ENCODE measurements around the gene GLCE. TPM values are rescaled to one million over a fixed set of nuclear protein-coding genes. Genes with fewer than 3 reads are reported as not detected.

The GLCE gene
- total RNA-seq, 3 donors from 2014 or later (not counting 1 experiment from before 2014, with no cell fraction given), result 2.0 to 4.5 (median 3.4) TPM

DNA sequence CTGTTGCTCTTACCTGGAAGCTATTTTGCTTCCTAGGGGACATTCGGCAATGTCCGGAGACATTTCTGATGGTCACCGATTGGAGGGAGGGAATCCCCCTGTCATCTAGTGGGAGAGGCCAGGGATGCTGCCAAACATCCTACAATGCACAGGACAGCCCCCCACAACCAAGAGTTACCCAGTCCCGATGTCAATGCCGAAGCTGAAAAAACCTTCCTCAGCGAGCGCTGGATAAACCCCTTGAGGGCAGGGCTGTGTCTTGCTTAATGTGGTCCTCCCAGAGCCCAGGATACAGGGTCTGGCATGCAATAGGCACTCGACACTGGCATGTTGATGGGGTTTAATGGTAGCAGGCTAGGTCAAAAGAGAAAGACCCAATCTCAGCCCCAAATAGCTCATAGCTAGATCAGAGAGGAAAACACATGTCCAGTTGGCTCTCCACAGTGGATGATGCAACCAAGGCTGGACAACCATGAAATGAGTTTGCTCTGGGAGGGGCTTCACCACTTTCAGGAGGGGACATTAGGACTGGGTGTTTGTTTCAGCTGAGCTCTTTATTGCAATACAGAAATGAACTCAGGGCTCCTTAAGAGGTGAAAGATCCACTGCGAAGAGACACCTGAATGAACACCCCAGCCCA is 121.8 kb downstream of the GLCE start:
- H3K36me3 Mint-ChIP-seq, result no peaks in the 10 kb centered on the region
- H3K4me1 Mint-ChIP-seq, result no peaks in the 10 kb centered on the region
- H3K4me3 ChIP-seq (ENCODE audit: low read length), result no peak overlapping the region
- no peaks in the 10 kb centered on the region for H3K9me3 ChIP-seq (ENCODE audit: control insufficient read depth, insufficient read depth, low read length)
- H3K4me3 Mint-ChIP-seq, result no peak overlapping the region
- TF ChIP-seq CTCF (IDR thresholded peaks at IDR 0.05), result no peak
- DNase-seq, result no peak
- no peak for ATAC-seq
- WGBS (ENCODE audit: insufficient coverage), result 81% methylated on average over 9 of the region's 9 CpGs
- H3K27me3 Mint-ChIP-seq (ENCODE audit: low read depth in 2 of 2), result peaks cover 3 to 9% of the 10 kb centered on the region in 2 donors
- no peaks in the 10 kb centered on the region for H3K36me3 ChIP-seq (ENCODE audit: control insufficient read depth, insufficient read depth, low read length)
- intact Hi-C loops (cut with micrococcal nuclease), result no loop called here
- no peak overlapping the region for H3K27ac Mint-ChIP-seq
- no peak overlapping the region for H3K27ac ChIP-seq (ENCODE audit: low read length)
- H3K4me1 ChIP-seq (ENCODE audit: control insufficient read depth, insufficient read depth, low read length), result no peaks in the 10 kb centered on the region
- no peaks in the 10 kb centered on the region for H3K9me3 Mint-ChIP-seq
- H3K27me3 ChIP-seq (ENCODE audit: control insufficient read depth, insufficient read depth, low read length), result no peaks in the 10 kb centered on the region

GRCh38 chr15:69285834-69286233 is 125.4 kb downstream of the GLCE start:
- ATAC-seq (no peak), DNase-seq (no peak)
- Histone ChIP-seq H3K9me3 (ENCODE audit: control insufficient read depth, insufficient read depth, low read length) (no peaks in the 10 kb centered on the region), H3K36me3 (ENCODE audit: control insufficient read depth, insufficient read depth, low read length) (no peaks in the 10 kb centered on the region), H3K4me1 (ENCODE audit: control insufficient read depth, insufficient read depth, low read length) (no peaks in the 10 kb centered on the region), H3K4me3 (ENCODE audit: low read length) (no peak overlapping the region), H3K27me3 (ENCODE audit: control insufficient read depth, insufficient read depth, low read length) (no peaks in the 10 kb centered on the region), H3K27ac (ENCODE audit: low read length) (no peak overlapping the region)
- no peaks in the 10 kb centered on the region for H3K4me1 Mint-ChIP-seq
- intact Hi-C loops (cut with micrococcal nuclease), result no loop called here
- H3K27ac Mint-ChIP-seq, result no peak overlapping the region
- H3K36me3 Mint-ChIP-seq, result no peaks in the 10 kb centered on the region
- peaks cover 3 to 9% of the 10 kb centered on the region in 2 donors for H3K27me3 Mint-ChIP-seq (ENCODE audit: low read depth in 2 of 2)
- 96% methylated on average over 12 of the region's 12 CpGs for WGBS (ENCODE audit: insufficient coverage)
- no peak overlapping the region for H3K4me3 Mint-ChIP-seq
- no peaks in the 10 kb centered on the region for H3K9me3 Mint-ChIP-seq
- TF ChIP-seq CTCF (IDR thresholded peaks at IDR 0.05), result no peak

DNA sequence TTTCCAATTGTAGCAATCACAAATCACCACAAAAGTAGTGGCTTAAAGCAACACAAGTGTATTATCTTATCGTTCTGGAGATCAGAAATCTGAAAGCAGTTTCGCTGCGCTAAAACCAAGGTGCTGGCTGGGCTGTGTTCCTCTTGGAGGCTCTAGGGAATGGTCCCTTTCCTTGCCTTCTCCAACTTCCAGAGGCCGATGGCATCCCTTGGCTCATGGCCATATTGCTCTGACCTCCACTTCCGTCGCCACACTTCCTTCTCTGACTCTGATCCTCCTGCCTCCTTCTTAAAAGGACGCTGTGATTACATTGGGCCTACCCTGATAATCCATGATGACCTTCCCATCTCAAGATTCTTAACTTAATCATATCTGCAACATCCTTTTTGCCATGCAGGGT is 127.6 kb downstream of the GLCE start:
- ATAC-seq (no peak), DNase-seq (no peak)
- H3K27me3 Mint-ChIP-seq (ENCODE audit: low read depth in 2 of 2), result peaks cover 0 to 9% of the 10 kb centered on the region in 2 donors
- no peaks in the 10 kb centered on the region for H3K4me1 Mint-ChIP-seq
- TF ChIP-seq CTCF (IDR thresholded peaks at IDR 0.05), result no peak
- Histone ChIP-seq H3K9me3 (ENCODE audit: control insufficient read depth, insufficient read depth, low read length) (no peaks in the 10 kb centered on the region), H3K36me3 (ENCODE audit: control insufficient read depth, insufficient read depth, low read length) (no peaks in the 10 kb centered on the region), H3K27ac (ENCODE audit: low read length) (no peak overlapping the region), H3K27me3 (ENCODE audit: control insufficient read depth, insufficient read depth, low read length) (no peaks in the 10 kb centered on the region), H3K4me3 (ENCODE audit: low read length) (no peak overlapping the region), H3K4me1 (ENCODE audit: control insufficient read depth, insufficient read depth, low read length) (no peaks in the 10 kb centered on the region)
- H3K9me3 Mint-ChIP-seq, result no peaks in the 10 kb centered on the region
- H3K27ac Mint-ChIP-seq, result no peak overlapping the region
- WGBS (ENCODE audit: insufficient coverage), result 86% methylated on average over 7 of the region's 7 CpGs
- H3K4me3 Mint-ChIP-seq, result no peak overlapping the region
- H3K36me3 Mint-ChIP-seq, result no peaks in the 10 kb centered on the region
- intact Hi-C loops (cut with micrococcal nuclease), result no loop called here

Data from natural killer cell (primary cell).